HG02943 (cell line): Measurements from ENCODE around the gene IFNAR1.
"Not testable (repeated sequence)": the region's sequence is repeated elsewhere in the genome, so short reads cannot be mapped to it uniquely, and the experiment has no call there.

Experiments
- ATAC-seq: cut with Tn5 transposase; IDR thresholded peaks from one replicate; pipeline ENCODE4 v1.9.1; 2021; ENCODE audit warnings: mild to moderate bottlenecking, low read depth, moderate library complexity; ENCODE audit not compliant: unreplicated experiment

Gene IFNAR1

GRCh38 chr21:33373451-33373850 lies 48.7 kb downstream of the IFNAR1 start:
- ATAC-seq: no peak

- ATAC-seq: no peak
These were observed 49.3 kb downstream of the IFNAR1 start for GRCh38 chr21:33374080-33374449.

- no peak for ATAC-seq
These were observed 49.8 kb downstream of the IFNAR1 start for GRCh38 chr21:33374450-33375096.

GRCh38 chr21:33375101-33375644 lies 50.4 kb downstream of the IFNAR1 start:
- no peak for ATAC-seq

- no peak for ATAC-seq
These were observed 52.6 kb downstream of the IFNAR1 start for GRCh38 chr21:33377221-33377920.

GRCh38 chr21:33378081-33378480 lies 53.3 kb downstream of the IFNAR1 start:
- ATAC-seq: no peak

- ATAC-seq: not testable (repeated sequence)
These were observed 55.2 kb downstream of the IFNAR1 start for GRCh38 chr21:33379934-33380333.

- peak; percentile 43 for ATAC-seq
These were observed 55.8 kb downstream of the IFNAR1 start for GRCh38 chr21:33380483-33380998.

- ATAC-seq: not testable (repeated sequence)
These were observed 56.6 kb downstream of the IFNAR1 start for GRCh38 chr21:33381381-33381780.

- ATAC-seq: peak; percentile 80
These were observed 58.5 kb downstream of the IFNAR1 start for GRCh38 chr21:33383056-33383888.

GRCh38 chr21:33384841-33385331 lies 60.1 kb downstream of the IFNAR1 start:
- ATAC-seq: no peak

- ATAC-seq: no peak
These were observed 61.5 kb downstream of the IFNAR1 start for GRCh38 chr21:33386222-33386784.

GRCh38 chr21:33387294-33387693 lies 62.5 kb downstream of the IFNAR1 start:
- no peak for ATAC-seq

- no peak for ATAC-seq
These were observed 63.4 kb downstream of the IFNAR1 start for GRCh38 chr21:33388188-33388587.

GRCh38 chr21:33390479-33390878 lies 65.7 kb downstream of the IFNAR1 start:
- ATAC-seq: no peak

- no peak for ATAC-seq
These were observed 66.9 kb downstream of the IFNAR1 start for GRCh38 chr21:33391656-33392055.

- ATAC-seq: no peak
These were observed 67.7 kb downstream of the IFNAR1 start for GRCh38 chr21:33392284-33392985.

- no peak for ATAC-seq
These were observed 68.6 kb downstream of the IFNAR1 start for GRCh38 chr21:33393348-33393747.

GRCh38 chr21:33394260-33394659 lies 69.5 kb downstream of the IFNAR1 start:
- ATAC-seq: no peak

- no peak for ATAC-seq
These were observed 71.1 kb downstream of the IFNAR1 start for GRCh38 chr21:33395891-33396331.
